AML-193 (cell line): ENCODE measurements around the gene ADGRD1.
"Not testable (repeated sequence)": the region's sequence is repeated elsewhere in the genome, so short reads cannot be mapped to it uniquely, and the experiment has no call there.

Source experiments
- DNase-seq, 2 experiments: peaks; one replicate each; lab custom pipeline; 2025; lab: John Stamatoyannopoulos, UW

ADGRD1 gene

GRCh38 chr12:130987151-130987931 is 33.6 kb downstream of the ADGRD1 start:
- no peak for DNase-seq

GRCh38 chr12:130988261-130988660 is 34.6 kb downstream of the ADGRD1 start:
- DNase-seq = no peak

DNA sequence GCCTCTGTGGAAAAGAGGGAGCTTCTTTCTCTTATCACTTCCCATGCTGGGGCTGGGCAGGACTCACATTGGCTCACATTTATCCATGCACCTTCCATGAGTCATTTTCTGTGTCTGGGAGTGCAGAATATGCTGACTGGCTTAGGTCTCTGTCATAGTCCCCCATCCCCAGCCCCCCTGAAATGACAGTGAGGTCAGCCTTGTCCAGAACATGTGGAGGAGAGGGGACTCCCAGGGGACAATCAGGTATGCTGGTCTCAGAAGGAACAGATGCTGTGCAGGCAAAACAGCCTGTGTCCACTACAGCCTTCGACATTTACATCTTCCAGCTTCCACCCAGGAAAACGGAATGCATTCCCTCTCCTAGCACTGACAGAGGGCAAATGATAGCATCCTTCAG is 35.0 kb downstream of the ADGRD1 start:
- no peak for DNase-seq

GRCh38 chr12:130989391-130989790 is 35.7 kb downstream of the ADGRD1 start:
- no peak for DNase-seq

DNA sequence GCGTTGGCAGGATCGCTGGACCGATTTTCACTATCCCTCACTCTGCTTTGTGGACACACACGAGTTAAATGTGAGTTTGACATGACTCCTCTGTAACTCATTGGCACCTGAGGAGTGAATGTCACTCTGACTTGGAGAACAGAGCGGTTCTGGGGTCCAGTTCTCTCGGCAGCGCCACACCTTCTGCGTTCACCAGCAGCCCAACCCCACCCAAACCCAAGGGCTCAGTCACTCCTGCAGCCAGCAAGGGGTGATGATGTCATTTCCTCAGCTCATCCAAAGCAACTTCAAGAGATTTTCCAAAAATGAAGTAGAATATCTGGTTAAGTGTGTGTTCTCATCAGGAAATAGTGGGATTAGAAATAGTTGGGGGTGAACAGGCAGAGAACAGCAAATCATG is 36.3 kb downstream of the ADGRD1 start:
- DNase-seq = no peak

- no peak for DNase-seq
Observed at GRCh38 chr12:130992448-130992847, 38.7 kb downstream of the ADGRD1 start.

- DNase-seq = no peak
Observed at GRCh38 chr12:130992979-130993538, 39.4 kb downstream of the ADGRD1 start.

DNA sequence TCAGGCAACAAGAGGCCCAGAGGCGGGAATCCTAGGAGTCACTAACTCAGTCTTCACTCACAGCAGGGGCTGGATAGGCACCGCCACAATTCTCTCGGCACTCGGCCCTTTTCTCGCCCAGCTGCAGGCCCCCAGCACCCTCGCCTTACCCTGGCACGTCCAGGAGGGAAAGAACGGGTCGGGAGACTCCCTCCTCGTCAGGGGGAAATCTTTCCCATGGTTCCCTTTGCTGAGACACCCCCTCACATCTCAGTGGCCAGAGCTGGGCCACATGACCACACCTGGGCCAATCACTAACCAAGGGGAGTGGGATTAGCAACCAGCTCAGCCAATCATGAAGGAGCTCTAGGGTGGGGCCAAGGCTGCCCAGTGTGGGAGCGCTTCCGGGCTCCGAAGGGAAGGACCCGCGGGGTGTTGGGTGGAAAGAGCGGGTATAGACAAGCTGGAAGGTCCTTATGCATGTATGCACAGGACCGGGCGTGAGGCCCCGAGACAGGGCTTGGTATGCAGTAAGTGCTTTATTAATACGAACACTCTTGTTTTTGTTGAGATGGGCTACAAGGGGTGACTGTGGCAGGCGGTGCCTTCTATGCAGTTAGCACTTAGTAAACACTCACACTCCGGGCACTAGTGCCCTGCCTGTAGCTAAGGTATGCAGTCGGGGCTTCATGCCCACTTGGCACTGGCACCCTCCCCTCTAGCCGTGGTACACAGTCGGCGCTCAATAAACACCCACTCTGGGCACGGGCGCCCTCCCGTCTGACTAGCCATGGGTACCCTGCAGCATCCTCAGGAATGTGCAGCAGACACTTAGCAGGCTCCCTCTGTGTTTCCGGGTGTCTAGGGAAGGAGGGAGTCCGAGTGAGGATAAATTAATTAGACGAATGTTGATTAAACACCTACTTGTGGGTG is 40.3 kb downstream of the ADGRD1 start:
- DNase-seq = no peak

DNA sequence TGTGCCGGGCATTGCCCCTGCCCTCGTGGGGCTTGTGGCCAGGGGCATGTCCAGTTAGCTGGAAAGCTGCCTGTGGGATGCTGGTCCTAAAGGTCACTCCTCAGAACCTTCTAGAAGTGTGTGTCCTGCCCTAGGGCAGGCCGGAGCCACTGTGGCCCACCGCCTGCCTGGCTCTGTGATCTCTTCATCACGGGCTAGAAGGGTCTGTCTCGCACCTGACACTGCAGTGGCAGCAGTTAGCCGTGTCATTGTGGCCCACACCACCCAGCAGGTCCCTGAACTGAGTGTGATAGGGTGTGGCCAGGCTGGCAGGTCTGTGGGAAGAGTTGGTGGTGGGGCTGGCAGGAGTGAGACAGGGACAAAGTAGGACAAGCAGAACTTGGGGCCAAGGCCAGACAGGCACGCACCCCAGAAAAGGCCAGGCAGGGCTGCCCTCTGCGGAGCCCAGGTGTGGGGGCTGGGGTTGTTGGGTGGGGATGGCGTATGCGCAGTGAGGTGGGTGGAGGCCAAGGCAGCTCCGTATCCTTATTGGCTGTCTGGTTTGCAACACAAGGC is 41.2 kb downstream of the ADGRD1 start:
- no peak for DNase-seq

DNA sequence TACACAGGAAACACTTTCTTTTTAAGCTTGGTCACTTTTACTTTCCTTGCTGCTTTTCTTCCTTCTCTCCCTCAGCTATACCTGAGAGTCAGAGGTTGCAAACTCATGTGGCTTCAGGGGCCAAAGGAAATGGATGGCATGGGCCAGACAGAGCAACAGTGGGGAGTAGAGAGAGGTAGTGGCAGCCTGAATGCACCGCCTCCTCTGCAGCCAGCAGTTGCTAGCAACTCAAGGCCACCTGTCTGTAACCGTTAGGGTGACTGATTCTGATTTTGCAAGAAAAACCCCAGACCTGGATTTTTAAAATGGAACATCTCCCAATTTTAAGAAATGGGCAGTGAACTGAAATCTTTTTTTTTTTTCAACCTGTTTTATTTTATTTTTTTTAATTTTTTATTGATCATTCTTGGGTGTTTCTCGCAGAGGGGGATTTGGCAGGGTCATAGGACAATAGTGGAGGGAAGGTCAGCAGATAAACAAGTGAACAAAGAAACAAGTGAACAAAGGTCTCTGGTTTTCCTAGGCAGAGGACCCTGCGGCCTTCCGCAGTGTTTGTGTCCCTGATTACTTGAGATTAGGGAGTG is 41.8 kb downstream of the ADGRD1 start:
- not testable (repeated sequence) for DNase-seq

GRCh38 chr12:130998136-130998535 is 44.4 kb downstream of the ADGRD1 start:
- DNase-seq = no peak

GRCh38 chr12:131000000-131000486 is 46.3 kb downstream of the ADGRD1 start:
- no peak for DNase-seq

GRCh38 chr12:131001493-131001892 is 47.8 kb downstream of the ADGRD1 start:
- DNase-seq = no peak

GRCh38 chr12:131002216-131002631 is 48.5 kb downstream of the ADGRD1 start:
- no peak for DNase-seq

DNA sequence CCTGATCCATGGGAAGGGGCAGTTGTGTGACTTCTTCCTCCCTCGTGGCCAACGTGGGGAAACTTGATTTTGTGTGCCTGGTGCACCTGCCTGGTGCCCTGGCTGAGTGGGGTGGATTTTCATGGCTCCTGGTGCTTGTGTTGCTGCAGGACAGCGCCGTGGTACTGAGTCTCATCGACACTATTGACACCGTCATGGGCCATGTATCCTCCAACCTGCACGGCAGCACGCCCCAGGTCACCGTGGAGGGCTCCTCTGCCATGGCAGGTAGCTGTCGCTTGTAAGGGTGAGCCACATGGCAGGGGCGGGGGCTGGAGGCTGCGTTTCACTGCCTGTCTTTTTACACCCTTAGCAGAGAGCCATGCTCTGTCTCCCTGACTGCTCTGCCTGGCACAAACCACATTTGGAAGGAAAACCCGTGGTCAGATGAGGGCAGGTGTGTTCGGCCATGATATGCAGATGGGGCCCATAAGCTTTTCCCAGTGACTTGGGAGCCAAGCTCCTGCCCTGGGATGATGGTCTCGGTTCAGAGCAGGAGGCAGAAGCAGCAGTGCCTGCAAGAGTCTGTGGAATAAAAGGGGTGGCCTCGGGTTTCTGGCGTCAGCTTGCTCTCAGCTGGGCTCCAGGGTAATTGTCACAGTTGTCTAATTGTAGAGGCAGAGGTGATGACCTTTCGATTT is 49.5 kb downstream of the ADGRD1 start:
- no peak for DNase-seq

GRCh38 chr12:131003716-131004045 is 50.0 kb downstream of the ADGRD1 start:
- DNase-seq = no peak

- DNase-seq = no peak
Observed at GRCh38 chr12:131004166-131004565, 50.5 kb downstream of the ADGRD1 start.

DNA sequence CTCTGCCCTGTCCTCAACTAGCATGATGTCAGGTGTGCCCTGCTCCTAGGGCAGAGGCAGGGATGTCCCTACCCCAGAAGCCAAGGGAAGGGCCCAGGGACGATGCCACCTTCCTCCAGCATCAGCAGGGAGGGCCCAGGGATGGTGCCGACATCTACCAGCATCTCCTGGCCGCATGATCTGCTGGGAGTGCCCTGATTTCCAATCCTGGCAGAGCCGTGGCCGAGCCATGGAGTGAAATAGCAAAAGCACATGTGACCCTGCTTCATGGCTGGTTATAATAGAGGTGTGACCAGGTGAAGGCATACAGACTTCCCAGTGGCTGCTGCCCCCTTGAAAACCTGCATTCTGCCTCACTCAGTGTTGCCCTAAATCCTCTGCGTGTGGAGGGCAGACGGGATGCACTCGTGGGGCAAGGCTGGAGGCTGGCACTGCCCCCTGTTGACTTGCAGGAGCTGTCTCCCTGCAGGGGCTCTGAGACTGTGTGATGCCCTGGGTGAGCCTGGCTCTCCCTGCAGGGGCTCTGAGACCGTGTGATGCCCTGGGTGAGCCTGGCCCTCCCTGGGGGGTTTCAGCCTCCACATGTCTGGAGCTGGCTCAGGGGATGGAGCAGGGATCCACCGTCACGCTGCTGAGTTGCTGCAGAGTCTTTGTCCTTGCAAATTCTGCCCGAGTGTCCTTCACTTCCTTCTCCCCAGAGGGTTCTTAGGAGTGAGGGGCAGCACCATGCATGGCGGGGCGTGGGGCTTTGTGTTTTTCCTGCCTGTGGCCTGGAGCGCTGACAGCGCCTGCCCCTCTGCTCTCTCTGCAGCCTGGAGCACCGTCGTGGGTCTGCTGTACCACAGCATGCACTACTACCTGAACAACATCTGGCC is 51.7 kb downstream of the ADGRD1 start:
- no peak for DNase-seq

GRCh38 chr12:131006036-131006735 is 52.5 kb downstream of the ADGRD1 start:
- no peak for DNase-seq
